Activated T-helper 1 cell treated with anti-CD3 and anti-CD28 coated beads, Interleukin-12 subunit alpha, Interleukin-12 subunit beta, Interleukin-2, Interleukin-4 antibody, amounts not matched to agents 30 ng/mL and 10 ng/mL and 1 ng/mL, durations not matched to agents 14 hours and 24 hours and 36 hours (primary cell): ENCODE results near the gene C15orf62. TPM values are rescaled to one million over a fixed set of nuclear protein-coding genes. Genes with fewer than 3 reads are reported as not detected.

Experiments used
- DNase-seq: peaks from one replicate; pipeline ENCODE4 v3.0.0; 2021; ENCODE audit warnings: low spot score
- H3K27ac Mint-ChIP-seq: one replicate; pipeline ENCODE4 v1.8.0; 2021; ENCODE audit warnings: mild to moderate bottlenecking, mixed read lengths
- H3K27me3 Mint-ChIP-seq: one replicate; pipeline ENCODE4 v1.8.0; 2022; ENCODE audit warnings: mild to moderate bottlenecking, moderate library complexity, mixed read lengths; ENCODE audit not compliant: insufficient read depth
- H3K36me3 Mint-ChIP-seq: one replicate; pipeline ENCODE4 v1.8.0; 2021; ENCODE audit warnings: low read depth, mixed read lengths
- H3K4me1 Mint-ChIP-seq: one replicate; pipeline ENCODE4 v1.8.0; 2021; ENCODE audit warnings: low read depth, mixed read lengths
- H3K4me3 Mint-ChIP-seq: one replicate; pipeline ENCODE4 v1.8.0; 2021; ENCODE audit warnings: mild to moderate bottlenecking, moderate library complexity, mixed read lengths
- H3K9me3 Mint-ChIP-seq: one replicate; pipeline ENCODE4 v1.8.0; 2021; ENCODE audit warnings: mixed read lengths
- intact Hi-C: fragments of 100-400 bp; cut with micrococcal nuclease; formaldehyde crosslinking; loops from one replicate; pipeline ENCODE4 v1.15.1; 2024
- total RNA-seq: library from RNA; stranded (reverse); gene quantifications from 2 replicates; pipeline ENCODE4 v1.2.3, GENCODE V29; 2022

C15orf62 gene
- total RNA-seq, 1 donor from 2014 or later, result 0.36 TPM

DNA sequence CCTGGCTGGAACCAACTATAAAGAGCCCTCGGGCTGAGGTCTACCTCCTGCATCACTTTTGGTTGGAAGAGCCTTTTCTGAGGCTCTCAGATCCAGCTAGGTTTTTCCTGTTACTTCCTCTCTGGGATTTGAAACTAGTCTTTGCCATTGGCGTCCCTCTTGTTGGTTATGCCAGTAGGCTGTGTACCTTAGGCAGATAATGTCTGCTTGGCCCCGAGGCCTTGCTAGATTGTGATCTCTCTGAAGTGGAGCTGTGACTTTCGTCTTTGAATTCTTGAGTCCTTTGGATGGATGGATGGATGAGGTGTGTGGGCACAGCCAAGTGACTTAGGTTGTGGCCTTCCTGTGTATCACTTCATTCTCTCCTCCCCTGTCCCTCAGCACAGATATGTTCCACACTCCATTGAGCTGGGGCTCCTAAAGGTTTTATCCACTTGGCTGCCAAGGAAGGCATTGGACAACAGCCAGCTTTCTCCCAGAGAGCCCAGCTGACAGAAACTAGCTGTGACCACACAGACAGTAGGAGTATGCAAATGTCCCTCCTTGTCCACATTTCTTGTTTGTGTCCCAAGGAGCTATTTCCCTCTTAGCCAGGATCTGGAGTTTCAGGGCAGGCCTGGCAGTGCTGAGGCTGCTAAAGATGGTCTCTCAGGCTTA lies 45.4 kb downstream of the C15orf62 start:
- Mint-ChIP-seq H3K4me3 (no peak overlapping the region), H3K9me3 (no peaks in the 10 kb centered on the region), H3K36me3 (peaks cover 26% of the 10 kb centered on the region), H3K4me1 (no peaks in the 10 kb centered on the region), H3K27ac (no peak overlapping the region), H3K27me3 (no peaks in the 10 kb centered on the region)
- DNase-seq, result no peak
- intact Hi-C loops, result no loop called here

- DNase-seq, result no peak
- peaks cover 3% of the 10 kb centered on the region for H3K4me1 Mint-ChIP-seq
- H3K36me3 Mint-ChIP-seq, result peaks cover 11% of the 10 kb centered on the region
- H3K9me3 Mint-ChIP-seq, result no peaks in the 10 kb centered on the region
- no peak overlapping the region for H3K27ac Mint-ChIP-seq
- no peaks in the 10 kb centered on the region for H3K27me3 Mint-ChIP-seq
- intact Hi-C loops, result no loop called here
- no peak overlapping the region for H3K4me3 Mint-ChIP-seq
Measured at GRCh38 chr15:40819048-40819447, 49.3 kb downstream of the C15orf62 start.

- intact Hi-C loops, result no loop called here
- no peaks in the 10 kb centered on the region for H3K36me3 Mint-ChIP-seq
- H3K4me3 Mint-ChIP-seq, result no peak overlapping the region
- H3K4me1 Mint-ChIP-seq, result peaks cover 4% of the 10 kb centered on the region
- DNase-seq, result no peak
- H3K9me3 Mint-ChIP-seq, result no peaks in the 10 kb centered on the region
- no peaks in the 10 kb centered on the region for H3K27me3 Mint-ChIP-seq
- no peak overlapping the region for H3K27ac Mint-ChIP-seq
Measured at GRCh38 chr15:40821195-40821594, 51.4 kb downstream of the C15orf62 start.

Other genes starting within 250 kb of the C15orf62 start
- gene CCDC32, start 204.9 kb upstream of the C15orf62 start, total RNA-seq, result 28.4 and 36.9 TPM in 2 replicates
- 19.5 and 22.6 TPM in 2 replicates for gene RPUSD2, start 200.7 kb upstream of the C15orf62 start, total RNA-seq
- 21.6 and 22.4 TPM in 2 replicates for gene KNL1, start 175.7 kb upstream of the C15orf62 start, total RNA-seq
- 62.0 and 62.4 TPM in 2 replicates for gene RAD51, start 74.8 kb upstream of the C15orf62 start, total RNA-seq
- gene RMDN3, start 14.7 kb upstream of the C15orf62 start, total RNA-seq, result 39.0 and 42.2 TPM in 2 replicates
- gene GCHFR, start 5.9 kb upstream of the C15orf62 start, total RNA-seq, result 31.3 and 35.7 TPM in 2 replicates
- gene ZFYVE19, start 37.1 kb downstream of the C15orf62 start, total RNA-seq, result 36.2 and 38.6 TPM in 2 replicates
- 52.5 and 54.1 TPM in 2 replicates for gene DNAJC17, start 37.5 kb downstream of the C15orf62 start, total RNA-seq
- gene PPP1R14D, start 58.7 kb downstream of the C15orf62 start, total RNA-seq, result not detected in 2 replicates
- 11.0 and 12.4 TPM in 2 replicates for gene SPINT1, start 74.1 kb downstream of the C15orf62 start, total RNA-seq
- gene RHOV, start 104.3 kb downstream of the C15orf62 start, total RNA-seq, result 1.3 and 1.6 TPM in 2 replicates
- 15.0 and 16.7 TPM in 2 replicates for gene VPS18, start 124.5 kb downstream of the C15orf62 start, total RNA-seq
- 0.29 and 0.36 TPM in 2 replicates for gene DLL4, start 159.4 kb downstream of the C15orf62 start, total RNA-seq
- 11.7 and 12.4 TPM in 2 replicates for gene CHAC1, start 183.5 kb downstream of the C15orf62 start, total RNA-seq